ENCODE results near the gene TLX1. TPM values are rescaled to one million over a fixed set of nuclear protein-coding genes. Genes with fewer than 3 reads are reported as not detected.

The TLX1 gene
- total and polyA plus RNA-seq, 9 of the 15 experiments (the other 6 are each of a cell fraction or from before 2014, with no cell fraction given): 0.03 to 3.3 (median 0.19) TPM; not detected in 1

DNA sequence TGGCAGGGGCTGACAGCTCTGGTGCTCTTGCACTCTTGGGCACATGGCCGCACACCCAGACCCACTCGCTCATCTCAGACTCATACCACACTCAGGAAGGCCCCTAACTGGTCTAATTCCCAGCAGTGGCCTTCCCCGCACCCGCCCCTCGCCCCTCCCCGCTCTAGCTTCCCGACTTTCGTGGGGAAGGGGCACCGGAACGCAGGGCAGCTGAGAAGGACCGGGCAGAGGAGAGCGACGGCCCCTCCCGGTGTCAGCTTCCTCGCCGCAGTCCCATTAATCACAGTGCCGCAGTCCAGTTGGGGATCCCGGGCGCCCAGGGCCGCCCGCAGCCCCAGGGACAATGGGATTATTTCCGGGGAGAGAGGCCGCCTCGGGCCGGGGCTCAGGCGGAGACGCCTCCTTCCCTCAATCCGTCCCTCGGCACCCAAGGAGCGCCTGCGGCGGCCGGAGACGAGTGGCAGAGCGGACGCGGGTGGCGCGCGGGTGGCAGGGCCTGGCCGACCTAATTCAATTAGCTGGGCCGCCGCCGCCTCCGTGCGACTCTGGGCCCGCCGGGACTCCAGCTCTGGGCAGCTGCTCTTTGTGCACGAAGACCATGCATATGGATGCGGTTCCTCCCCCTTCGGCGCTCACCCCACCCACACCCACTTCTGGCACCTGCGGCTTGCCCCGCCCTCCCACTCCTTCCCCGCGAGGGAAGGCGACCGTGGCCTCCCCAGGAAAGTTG is 7.8 kb upstream of the TLX1 start:
- H2AFZ ChIP-seq (ENCODE audit: low read depth, low read length): no peak overlapping the region
- ChIA-PET CTCF (ENCODE audit: low intra/inter-chr PET ratio) (no interaction called here), POLR2A (interaction anchor here (0.6 kb wide), 1 partner anchor 273 kb away, joined by 3 read pairs; no protein-coding TSS in a partner anchor)
- WGBS (ENCODE audit: insufficient coverage, low coverage, missing lambda C conversion rate): 2% methylated on average over 17 of the region's 58 CpGs
- H3K4me2 ChIP-seq (ENCODE audit: insufficient read depth, low read length): no peak overlapping the region
- peaks cover 0 to 7% of the 10 kb centered on the region in 2 experiments; a peak in 2 of 5 replicates for H3K4me1 ChIP-seq (replicated peaks in 1 of 2; ENCODE audit: control insufficient read depth in 2 of 2, insufficient read depth in 2 of 2, low read length in 2 of 2)
- H3K79me2 ChIP-seq (ENCODE audit: control insufficient read depth, insufficient read depth, low read length): no peaks in the 10 kb centered on the region
- no peak overlapping the region for H3K27ac ChIP-seq (ENCODE audit: extremely low read depth, low read depth, low read length)
- BruUV-seq (replicated peaks): no TSS peak
- no peaks in the 10 kb centered on the region for H4K20me1 ChIP-seq (replicated peaks; ENCODE audit: control insufficient read depth, insufficient read depth, low read length)
- no peaks in the 10 kb centered on the region for H3K36me3 ChIP-seq (ENCODE audit: control insufficient read depth, insufficient read depth, low read length)
- in situ Hi-C loops (cut with MboI) (no loop called here), intact Hi-C loops (cut with micrococcal nuclease) (no loop called here)
- FAIRE-seq (no peak), ATAC-seq (no peak), DNase-seq (ENCODE audit: extremely low read depth in 1 of 4, low spot score in 3 of 4) (peak in 1 of 4 experiments; percentile 13)
- no peaks in the 10 kb centered on the region for H3K9me3 ChIP-seq (replicated peaks; ENCODE audit: control insufficient read depth, insufficient read depth, low read depth, low read length)
- peaks cover 23 to 61% of the 10 kb centered on the region in 2 experiments for H3K27me3 ChIP-seq (ENCODE audit: control insufficient read depth in 2 of 2, insufficient read depth in 2 of 2, low read length in 2 of 2)
- no peak overlapping the region for H3K4me3 ChIP-seq
- H3K9ac ChIP-seq (ENCODE audit: insufficient read depth in 1 of 2, low read depth in 2 of 2, low read length in 2 of 2): no peak overlapping the region
- H3K9me1 ChIP-seq (ENCODE audit: control insufficient read depth, insufficient read depth, low read length): no peaks in the 10 kb centered on the region
- no peak for TF ChIP-seq SMAD4 (CRISPR knock-in tag; conservative IDR thresholded peaks at IDR 0.05)
- no peak for TF ChIP-seq SRSF9 (IDR thresholded peaks at IDR 0.05; ENCODE audit: borderline replicate concordance, low read depth, low read length)
- no peak for TF ChIP-seq ZNF3 (CRISPR knock-in tag; IDR thresholded peaks at IDR 0.05)
- TF ChIP-seq XRCC3 (IDR thresholded peaks at IDR 0.05): no peak
- no peak for TF ChIP-seq EGR1 (conservative IDR thresholded peaks at IDR 0.05)
- no peak for TF ChIP-seq BCL6 (CRISPR knock-in tag; IDR thresholded peaks at IDR 0.05)
